ENCODE results near the gene KLK1.
A peak's percentile ranks its signal among the peaks of the same experiment; 100 is the strongest.
"Not testable (repeated sequence)": the region's sequence is repeated elsewhere in the genome, so short reads cannot be mapped to it uniquely, and the experiment has no call there.

The KLK1 gene

GRCh38 chr19:50812474-50812873 is 11.1 kb downstream of the KLK1 start:
- DNase-seq: no peak

GRCh38 chr19:50811622-50812238 is 11.9 kb downstream of the KLK1 start:
- DNase-seq: not testable (repeated sequence)

- DNase-seq: no peak
These were observed 14.7 kb downstream of the KLK1 start for GRCh38 chr19:50808856-50809255.

GRCh38 chr19:50804420-50805272 is 18.9 kb downstream of the KLK1 start:
- peak; percentile 97 for DNase-seq

GRCh38 chr19:50803633-50804419 is 19.8 kb downstream of the KLK1 start:
- DNase-seq: no peak

DNA sequence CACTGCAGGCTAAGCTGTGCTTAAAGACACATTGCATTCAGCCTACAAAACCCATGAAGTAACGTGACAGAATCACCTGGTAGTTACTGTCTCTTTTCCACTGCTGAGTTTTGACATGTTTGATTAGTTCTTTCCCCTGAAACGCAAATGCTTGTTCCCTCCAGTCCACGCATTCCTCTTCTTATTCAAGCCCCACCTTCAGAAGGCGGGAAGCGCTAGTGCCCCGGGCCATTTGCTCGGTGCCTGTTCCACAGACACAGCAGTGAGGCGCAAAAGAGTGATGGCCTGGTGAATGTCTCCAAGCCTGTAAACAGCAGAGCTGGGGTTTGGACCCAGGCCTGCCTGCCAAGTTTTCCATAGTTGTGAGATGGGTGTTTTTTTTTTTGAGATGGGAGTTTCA is 22.5 kb downstream of the KLK1 start:
- no peak for DNase-seq

DNA sequence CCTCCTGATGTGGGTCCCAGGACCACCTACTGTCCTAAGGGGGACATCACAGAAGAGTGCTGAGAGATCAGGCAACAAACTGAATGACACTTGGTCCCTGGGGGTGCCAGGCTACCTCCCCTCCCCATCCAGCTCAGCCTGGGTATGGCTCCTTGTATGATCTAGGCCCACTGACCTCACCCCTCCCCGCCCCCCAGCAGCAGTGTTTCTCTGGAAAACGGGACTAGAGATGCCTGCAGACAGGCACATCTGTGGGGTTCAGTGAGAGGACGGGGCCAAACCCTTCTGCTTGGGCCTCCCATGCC is 24.1 kb downstream of the KLK1 start:
- no peak for DNase-seq

- no peak for DNase-seq
These were observed 24.7 kb downstream of the KLK1 start for GRCh38 chr19:50798659-50799546.

GRCh38 chr19:50797781-50798658 is 25.6 kb downstream of the KLK1 start:
- no peak for DNase-seq

- no peak for DNase-seq
These were observed 26.2 kb downstream of the KLK1 start for GRCh38 chr19:50797429-50797780.

- DNase-seq: no peak
These were observed 26.8 kb downstream of the KLK1 start for GRCh38 chr19:50796634-50797428.

DNA sequence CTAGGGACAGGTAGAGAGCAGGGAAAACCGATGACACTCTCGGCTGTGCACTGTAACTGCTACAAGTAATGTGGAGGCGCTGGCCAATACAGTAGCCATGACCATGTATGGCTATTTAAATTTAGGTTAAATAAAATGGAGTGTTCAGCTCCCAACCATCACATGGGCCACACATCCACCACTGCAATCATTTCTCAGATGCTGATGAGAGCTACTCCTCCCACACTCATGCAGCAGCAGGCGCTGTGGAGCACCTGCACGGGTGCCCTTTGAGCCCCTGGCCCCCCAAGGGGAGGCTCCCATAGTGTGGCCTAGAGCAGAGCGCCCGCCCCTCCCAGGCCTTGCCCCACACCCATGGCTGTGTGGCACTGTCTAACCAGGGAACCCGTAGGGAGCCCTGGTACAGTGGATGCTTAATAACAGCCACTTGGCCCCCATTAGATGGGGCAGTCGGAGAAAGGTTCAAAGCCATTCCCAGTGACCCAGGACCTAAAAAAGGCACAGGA is 27.4 kb downstream of the KLK1 start:
- DNase-seq: no peak

- DNase-seq: no peak
These were observed 27.9 kb downstream of the KLK1 start for GRCh38 chr19:50795664-50796073.

DNA sequence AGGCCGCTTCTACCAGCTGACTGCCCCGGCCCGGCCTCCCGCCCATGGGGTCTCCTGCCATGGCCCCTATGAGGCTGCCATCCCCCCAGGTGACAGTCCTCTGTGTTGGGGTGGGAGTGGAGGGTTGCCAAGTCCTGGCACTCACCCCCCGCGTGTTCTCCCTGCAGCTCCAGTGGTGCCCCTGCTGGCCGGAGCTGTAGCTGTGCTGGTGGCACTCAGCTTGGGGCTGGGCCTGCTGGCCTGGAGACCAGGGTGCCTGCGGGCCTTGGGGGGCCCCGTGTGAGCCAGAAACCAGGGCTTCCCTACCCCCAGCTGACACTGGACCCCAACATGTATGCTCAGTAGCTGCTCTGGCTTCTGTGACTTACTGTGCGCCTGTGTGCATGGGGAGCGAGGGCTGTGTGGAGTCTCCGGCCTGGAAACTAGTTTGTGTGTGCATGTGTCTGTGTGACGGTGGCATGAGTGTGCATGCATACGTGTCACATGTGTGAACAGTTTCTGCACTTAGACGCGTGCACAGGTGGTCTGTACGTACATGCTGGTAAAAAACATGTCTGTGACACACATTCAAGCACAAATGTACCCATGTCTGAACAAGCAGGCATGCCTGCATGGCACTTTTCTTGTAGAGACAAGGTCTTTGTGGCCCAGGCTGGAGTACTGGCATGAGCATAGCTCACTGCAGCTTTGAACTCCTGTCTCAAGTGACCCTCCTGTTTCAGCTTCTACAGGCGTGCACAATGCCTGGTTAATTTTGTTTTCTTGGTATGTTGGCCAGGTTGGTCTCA is 28.5 kb downstream of the KLK1 start:
- no peak for DNase-seq

- no peak for DNase-seq
These were observed 29.3 kb downstream of the KLK1 start for GRCh38 chr19:50794074-50794875.

DNA sequence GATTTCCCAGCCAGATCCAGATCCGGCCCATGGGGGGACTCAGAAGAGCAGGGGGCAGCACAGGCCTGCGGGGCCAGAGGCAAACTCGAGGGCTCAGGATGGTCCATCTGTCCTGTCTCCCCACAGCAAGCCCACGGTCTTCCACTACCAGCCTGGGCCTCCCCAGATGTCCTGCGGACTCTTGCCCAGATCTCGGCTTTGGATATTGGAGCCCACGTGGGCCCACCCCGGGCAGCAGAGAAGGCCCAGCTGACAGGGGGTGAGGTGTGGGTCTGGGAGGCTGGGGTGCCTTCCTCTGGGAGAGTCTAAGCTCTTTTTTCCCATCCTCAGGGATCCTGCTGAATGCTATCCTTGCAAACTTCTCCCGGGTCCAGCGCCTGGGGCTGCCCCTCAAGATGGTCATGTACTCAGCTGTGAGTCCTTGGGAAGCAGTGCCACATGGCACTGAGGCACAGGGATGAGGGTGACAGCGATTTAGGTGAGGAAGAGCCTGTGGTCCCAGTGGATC is 30.0 kb downstream of the KLK1 start:
- DNase-seq: no peak

GRCh38 chr19:50792272-50793250 is 31.0 kb downstream of the KLK1 start:
- no peak for DNase-seq

Data from NCI-H2107 (cell line).